ENCODE measurements around the gene KRT15. TPM values are rescaled to one million over a fixed set of nuclear protein-coding genes. Genes with fewer than 3 reads are reported as not detected.

Gene KRT15
- total RNA-seq, 4 donors from 2014 or later: not detected

DNA sequence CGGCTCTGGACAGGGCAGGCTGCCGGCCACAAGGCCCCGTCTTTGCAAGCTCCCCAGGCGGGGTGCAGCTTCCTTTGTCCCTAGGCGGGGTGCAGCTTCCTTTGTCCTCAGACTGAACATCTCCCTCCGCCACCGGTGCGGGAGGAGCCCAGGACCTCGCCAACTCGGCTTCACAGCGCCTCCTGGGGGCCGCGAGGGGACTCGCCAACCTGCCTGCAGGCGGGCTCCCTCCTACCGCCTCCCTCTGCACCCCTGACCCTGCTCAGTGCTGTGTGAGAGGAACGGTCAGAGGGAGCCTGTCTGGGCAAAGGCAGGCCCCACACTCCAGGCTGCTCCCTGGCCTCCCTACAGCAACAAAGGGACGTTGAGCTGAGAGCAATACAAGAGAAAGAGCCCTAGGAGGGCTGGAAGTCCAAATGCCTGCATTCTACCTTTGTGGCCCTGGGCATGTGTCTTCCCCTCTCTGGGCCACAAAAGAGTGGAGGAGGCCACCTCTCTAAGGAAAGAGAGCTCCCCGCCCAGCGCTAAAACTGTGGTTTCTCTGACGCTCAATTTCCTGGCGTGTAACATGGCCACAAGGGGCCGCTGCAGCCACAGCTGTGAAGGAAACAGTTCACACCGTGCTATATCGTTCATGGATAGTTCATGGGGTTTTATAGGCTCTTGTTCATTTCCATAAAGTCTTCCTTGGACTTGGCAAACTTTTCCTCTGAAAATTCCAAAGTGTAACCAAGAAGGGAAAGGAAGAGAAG, 30.3 kb upstream of the KRT15 start:
- TF ChIP-seq, protein P1, sequence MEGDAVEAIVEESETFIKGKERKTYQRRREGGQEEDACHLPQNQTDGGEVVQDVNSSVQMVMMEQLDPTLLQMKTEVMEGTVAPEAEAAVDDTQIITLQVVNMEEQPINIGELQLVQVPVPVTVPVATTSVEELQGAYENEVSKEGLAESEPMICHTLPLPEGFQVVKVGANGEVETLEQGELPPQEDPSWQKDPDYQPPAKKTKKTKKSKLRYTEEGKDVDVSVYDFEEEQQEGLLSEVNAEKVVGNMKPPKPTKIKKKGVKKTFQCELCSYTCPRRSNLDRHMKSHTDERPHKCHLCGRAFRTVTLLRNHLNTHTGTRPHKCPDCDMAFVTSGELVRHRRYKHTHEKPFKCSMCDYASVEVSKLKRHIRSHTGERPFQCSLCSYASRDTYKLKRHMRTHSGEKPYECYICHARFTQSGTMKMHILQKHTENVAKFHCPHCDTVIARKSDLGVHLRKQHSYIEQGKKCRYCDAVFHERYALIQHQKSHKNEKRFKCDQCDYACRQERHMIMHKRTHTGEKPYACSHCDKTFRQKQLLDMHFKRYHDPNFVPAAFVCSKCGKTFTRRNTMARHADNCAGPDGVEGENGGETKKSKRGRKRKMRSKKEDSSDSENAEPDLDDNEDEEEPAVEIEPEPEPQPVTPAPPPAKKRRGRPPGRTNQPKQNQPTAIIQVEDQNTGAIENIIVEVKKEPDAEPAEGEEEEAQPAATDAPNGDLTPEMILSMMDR (IDR thresholded peaks at IDR 0.05; ENCODE audit: low read depth): no peak

DNA sequence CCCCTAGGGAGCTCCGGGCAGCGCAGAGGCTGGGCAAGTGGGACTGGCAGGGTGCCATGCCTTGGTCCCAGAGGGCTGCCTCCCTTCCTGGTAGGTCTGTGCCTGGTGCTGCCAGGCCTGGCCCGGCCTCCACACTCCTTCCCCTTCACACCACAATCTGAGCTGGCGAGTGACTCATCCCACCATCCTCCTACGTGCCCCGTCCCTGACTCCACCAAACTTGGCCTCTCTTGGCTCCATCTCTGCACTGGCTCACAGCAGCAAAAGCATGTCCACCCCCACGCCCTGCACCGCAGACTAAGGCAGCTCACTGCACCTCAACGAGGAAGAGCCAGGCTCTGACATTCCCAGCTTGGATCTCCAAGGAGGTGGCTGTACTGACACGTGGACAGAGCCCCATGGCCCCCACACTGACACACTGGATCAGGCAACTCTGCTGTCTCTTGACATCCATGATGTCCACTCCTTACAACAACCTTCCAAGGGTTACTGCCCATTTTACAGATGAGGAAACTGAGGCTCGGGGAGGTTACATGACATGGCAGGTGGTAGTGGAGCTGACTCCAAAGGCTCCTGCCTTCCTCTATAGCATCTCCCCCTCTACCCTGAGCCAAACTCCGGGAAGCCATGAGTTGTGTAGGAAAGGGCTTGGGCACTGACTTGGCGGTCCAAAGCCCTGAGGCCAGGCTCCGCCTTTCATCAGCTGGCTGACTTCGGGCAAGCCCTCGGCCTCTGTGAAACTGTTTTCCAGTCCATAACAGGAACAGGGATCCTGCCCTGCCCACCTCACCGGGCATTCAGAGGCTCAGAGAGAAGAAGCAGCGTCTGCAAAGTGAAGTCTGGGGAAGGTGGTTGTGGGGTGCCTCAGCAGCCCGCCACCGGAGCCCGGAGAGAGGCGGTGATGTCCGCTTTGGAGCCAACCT, 29.5 kb upstream of the KRT15 start:
- TF ChIP-seq, protein P1 (IDR thresholded peaks at IDR 0.05; ENCODE audit: low read depth): no peak

DNA sequence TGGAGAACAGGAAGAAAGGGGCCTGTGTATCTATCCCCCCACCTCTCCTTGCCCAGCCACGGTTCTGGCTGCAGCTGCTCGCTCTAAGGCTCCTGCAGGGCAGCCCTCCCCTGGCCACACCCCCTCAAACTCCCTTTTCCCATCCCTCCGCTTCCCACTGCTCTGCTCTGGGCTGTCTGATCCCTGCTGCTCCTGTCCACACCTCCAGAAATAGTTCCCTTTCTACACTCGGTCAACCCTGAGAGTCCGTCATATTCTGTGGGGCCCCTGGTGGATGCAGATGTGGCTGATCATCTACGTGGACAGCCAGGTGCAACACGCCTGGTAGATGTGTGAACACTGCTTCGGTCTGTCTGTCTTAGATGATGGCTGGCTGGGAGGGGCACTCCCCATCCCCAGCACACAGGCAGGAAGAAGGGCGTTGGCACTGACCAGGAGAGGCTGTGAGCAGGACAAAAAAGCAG, 28.7 kb upstream of the KRT15 start:
- TF ChIP-seq, protein P1 (IDR thresholded peaks at IDR 0.05; ENCODE audit: low read depth): no peak

DNA sequence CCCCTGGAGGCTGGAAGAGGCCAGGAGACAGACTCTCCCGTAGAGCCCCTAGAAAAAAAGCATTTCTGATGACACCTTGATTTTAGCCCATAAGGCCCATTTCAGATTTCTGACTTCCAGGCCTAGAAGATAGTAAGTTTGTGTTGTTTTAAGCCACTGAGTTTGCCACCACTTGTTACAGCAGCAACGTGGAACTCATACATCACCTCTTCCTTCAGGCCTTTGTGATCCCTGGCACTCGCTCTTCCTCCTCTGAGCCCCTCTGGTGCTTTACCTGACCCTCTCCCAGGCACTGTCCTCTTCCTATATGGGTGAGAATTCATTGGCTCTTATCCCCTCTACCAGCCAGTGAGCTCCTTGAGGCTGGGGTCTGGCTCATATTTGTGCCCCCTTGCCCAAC, 28.1 kb upstream of the KRT15 start:
- TF ChIP-seq, protein P1 (IDR thresholded peaks at IDR 0.05; ENCODE audit: low read depth): no peak

DNA sequence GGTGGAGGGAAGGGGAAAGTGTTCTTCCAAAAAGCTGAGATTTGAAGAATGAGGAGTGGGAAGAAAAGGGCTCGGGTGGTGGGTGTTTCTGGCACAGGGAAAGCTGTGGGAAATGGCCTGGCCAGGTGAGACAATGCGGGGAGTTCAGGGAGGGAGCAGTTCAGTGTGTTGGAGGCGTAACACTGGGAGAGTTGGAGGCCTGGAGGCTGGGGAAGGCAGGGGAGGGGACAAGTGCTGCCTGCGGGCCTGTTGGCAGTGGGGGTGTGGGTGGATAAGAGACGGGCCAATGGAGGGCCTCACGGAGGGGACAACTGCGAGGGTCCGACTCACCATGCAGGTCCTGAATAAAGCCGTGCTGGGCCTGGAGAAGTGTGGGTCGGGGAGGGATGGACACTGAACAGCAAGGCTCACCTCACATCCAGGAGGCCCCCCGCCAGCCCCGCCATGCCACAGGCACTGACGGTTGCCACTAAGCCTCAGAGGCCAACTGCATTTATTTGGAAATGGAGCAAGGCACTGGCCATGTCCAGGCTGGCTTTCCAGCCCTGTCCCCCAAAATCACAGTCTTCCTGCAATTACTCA, 27.2 kb upstream of the KRT15 start:
- TF ChIP-seq, protein P1 (IDR thresholded peaks at IDR 0.05; ENCODE audit: low read depth): no peak

DNA sequence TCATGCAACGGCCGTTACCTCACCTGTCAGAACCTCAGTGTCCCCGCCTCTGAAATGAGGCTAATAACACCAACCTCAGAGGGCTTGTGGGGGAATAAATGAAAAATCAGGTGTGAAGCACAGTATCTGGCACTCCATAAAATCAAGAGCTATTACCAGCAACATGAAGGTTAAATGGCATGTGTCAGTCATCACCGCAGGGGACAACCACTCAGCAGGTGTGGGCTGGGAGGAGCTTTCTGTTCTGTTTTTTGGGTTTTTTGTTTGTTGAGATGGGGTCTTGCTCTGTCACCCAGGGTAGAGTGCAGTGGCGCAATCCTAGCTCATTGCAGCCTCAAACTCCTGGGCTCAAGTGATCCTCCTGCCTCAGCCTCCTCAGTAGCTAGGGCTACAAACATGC, 26.2 kb upstream of the KRT15 start:
- TF ChIP-seq, protein P1 (IDR thresholded peaks at IDR 0.05; ENCODE audit: low read depth): no peak

DNA sequence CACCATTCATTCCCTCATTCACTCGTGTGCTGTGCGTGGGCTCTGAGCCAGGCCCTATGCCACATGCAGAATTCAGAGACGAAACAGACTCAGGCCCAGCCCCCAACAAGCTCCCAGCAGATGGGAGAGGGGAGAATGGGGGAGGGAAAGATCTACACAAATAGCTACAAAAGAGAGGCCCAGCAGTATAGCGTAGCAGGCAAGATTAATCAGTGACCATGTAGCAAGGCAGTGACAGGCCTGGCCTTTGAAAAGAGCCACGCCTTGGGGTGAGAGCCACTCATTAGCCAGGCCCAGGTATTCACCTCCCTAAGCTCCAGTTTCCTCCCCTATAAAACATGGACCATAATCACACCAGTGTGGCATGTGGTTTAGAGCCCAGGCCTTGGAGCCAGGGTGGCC, 25.8 kb upstream of the KRT15 start:
- TF ChIP-seq, protein P1 (IDR thresholded peaks at IDR 0.05; ENCODE audit: low read depth): no peak
